ENCODE results near the gene IL12RB2.

Gene IL12RB2

GRCh38 chr1:67377253-67377652 is 69.6 kb downstream of the IL12RB2 start:
- Histone ChIP-seq H3K9me3 (ENCODE audit: insufficient read depth, low read length) (no peaks in the 10 kb centered on the region), H3K9ac (ENCODE audit: low read length) (no peak overlapping the region), H3K4me1 (ENCODE audit: low read length) (no peaks in the 10 kb centered on the region), H3K27me3 (ENCODE audit: low read depth, low read length) (no peaks in the 10 kb centered on the region), H2AFZ (ENCODE audit: low read depth, low read length) (no peak overlapping the region), H3K4me2 (ENCODE audit: low read length) (no peak overlapping the region), H3K27ac (ENCODE audit: low read length) (no peak overlapping the region), H4K20me1 (ENCODE audit: insufficient read depth, low read length) (no peaks in the 10 kb centered on the region), H3K36me3 (replicated peaks; ENCODE audit: low read depth, low read length) (no peaks in the 10 kb centered on the region), H3K79me2 (ENCODE audit: low read length) (no peaks in the 10 kb centered on the region), H3K4me3 (ENCODE audit: low read length) (no peak overlapping the region)
- no peak for TF ChIP-seq CTCF (IDR thresholded peaks at IDR 0.05; ENCODE audit: low read depth, low read length)
- no peak for TF ChIP-seq EZH2phosphoT487 (IDR thresholded peaks at IDR 0.05; ENCODE audit: low read depth)

GRCh38 chr1:67381154-67381553 is 73.5 kb downstream of the IL12RB2 start:
- Histone ChIP-seq H3K79me2 (ENCODE audit: low read length) (no peaks in the 10 kb centered on the region), H2AFZ (ENCODE audit: low read depth, low read length) (no peak overlapping the region), H3K27me3 (ENCODE audit: low read depth, low read length) (no peaks in the 10 kb centered on the region), H3K4me1 (ENCODE audit: low read length) (no peaks in the 10 kb centered on the region), H3K9me3 (ENCODE audit: insufficient read depth, low read length) (peaks cover 4% of the 10 kb centered on the region; the same call in 1 of the 2 replicates), H4K20me1 (ENCODE audit: insufficient read depth, low read length) (no peaks in the 10 kb centered on the region), H3K9ac (ENCODE audit: low read length) (no peak overlapping the region), H3K27ac (ENCODE audit: low read length) (no peak overlapping the region), H3K36me3 (replicated peaks; ENCODE audit: low read depth, low read length) (peaks cover 9% of the 10 kb centered on the region), H3K4me2 (ENCODE audit: low read length) (no peak overlapping the region), H3K4me3 (ENCODE audit: low read length) (no peak overlapping the region)
- TF ChIP-seq CTCF (IDR thresholded peaks at IDR 0.05; ENCODE audit: low read depth, low read length) (no peak), EZH2phosphoT487 (IDR thresholded peaks at IDR 0.05; ENCODE audit: low read depth) (no peak)

DNA sequence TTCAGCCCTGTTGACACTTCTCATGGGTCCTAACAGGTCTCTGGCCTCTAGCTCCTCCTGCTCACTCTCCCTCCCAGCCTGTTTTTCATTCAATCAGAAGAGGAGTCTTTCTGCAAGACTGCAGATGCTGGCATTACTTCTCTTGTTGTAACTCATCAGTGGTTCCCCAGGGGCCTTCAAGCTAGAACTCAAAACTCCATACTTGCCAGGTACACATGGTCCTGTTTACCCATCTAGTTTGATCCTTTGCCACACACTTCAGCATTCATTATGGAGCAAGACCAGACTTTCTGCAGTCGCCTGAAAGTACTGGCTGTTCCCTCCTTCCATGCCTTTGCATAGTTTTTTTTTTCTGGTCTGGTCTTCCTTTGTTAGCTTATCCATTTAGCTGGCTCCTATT is 74.6 kb downstream of the IL12RB2 start:
- TF ChIP-seq CTCF (IDR thresholded peaks at IDR 0.05; ENCODE audit: low read depth, low read length) (no peak), EZH2phosphoT487 (IDR thresholded peaks at IDR 0.05; ENCODE audit: low read depth) (no peak)
- H3K4me2 ChIP-seq (ENCODE audit: low read length) = no peak overlapping the region
- H4K20me1 ChIP-seq (ENCODE audit: insufficient read depth, low read length) = no peaks in the 10 kb centered on the region
- no peaks in the 10 kb centered on the region for H3K79me2 ChIP-seq (ENCODE audit: low read length)
- peaks cover 4% of the 10 kb centered on the region; the same call in 1 of the 2 replicates for H3K9me3 ChIP-seq (ENCODE audit: insufficient read depth, low read length)
- no peak overlapping the region for H2AFZ ChIP-seq (ENCODE audit: low read depth, low read length)
- no peak overlapping the region for H3K4me3 ChIP-seq (ENCODE audit: low read length)
- no peaks in the 10 kb centered on the region for H3K4me1 ChIP-seq (ENCODE audit: low read length)
- no peaks in the 10 kb centered on the region for H3K27me3 ChIP-seq (ENCODE audit: low read depth, low read length)
- H3K36me3 ChIP-seq (replicated peaks; ENCODE audit: low read depth, low read length) = peaks cover 13% of the 10 kb centered on the region
- no peak overlapping the region for H3K27ac ChIP-seq (ENCODE audit: low read length)
- H3K9ac ChIP-seq (ENCODE audit: low read length) = no peak overlapping the region

- Histone ChIP-seq H3K9ac (ENCODE audit: low read length) (no peak overlapping the region), H3K36me3 (replicated peaks; ENCODE audit: low read depth, low read length) (peaks cover 19% of the 10 kb centered on the region), H3K79me2 (ENCODE audit: low read length) (no peaks in the 10 kb centered on the region), H4K20me1 (ENCODE audit: insufficient read depth, low read length) (no peaks in the 10 kb centered on the region), H3K4me3 (ENCODE audit: low read length) (no peak overlapping the region), H3K4me2 (ENCODE audit: low read length) (no peak overlapping the region), H3K9me3 (ENCODE audit: insufficient read depth, low read length) (peaks cover 4% of the 10 kb centered on the region; the same call in 1 of the 2 replicates), H3K27me3 (ENCODE audit: low read depth, low read length) (no peaks in the 10 kb centered on the region), H3K4me1 (ENCODE audit: low read length) (no peaks in the 10 kb centered on the region), H2AFZ (ENCODE audit: low read depth, low read length) (no peak overlapping the region), H3K27ac (ENCODE audit: low read length) (no peak overlapping the region)
- TF ChIP-seq CTCF (IDR thresholded peaks at IDR 0.05; ENCODE audit: low read depth, low read length) (no peak), EZH2phosphoT487 (IDR thresholded peaks at IDR 0.05; ENCODE audit: low read depth) (no peak)
Measured at GRCh38 chr1:67383999-67384638, 76.4 kb downstream of the IL12RB2 start.
